G401 (cell line): ENCODE data around the gene VWA2. TPM values are rescaled to one million over a fixed set of nuclear protein-coding genes. Genes with fewer than 3 reads are reported as not detected.

Source experiments
- DNase-seq: peaks from one replicate; pipeline ENCODE4 v3.0.0-alpha.2; 2015; ENCODE audit warnings: low spot score
- in situ Hi-C: cut with HindIII; loops from 2 replicates; pipeline ENCODE4 v1.10.0; 2016; ENCODE audit warnings: low sequenced_read_pairs, mixed read lengths
- total RNA-seq: library from RNA; depleted of rRNA; stranded (reverse); fragments of >200 nt; shearing (Covaris generic); gene quantifications from 2 replicates; pipeline ENCODE4 v1.2.3, GENCODE V29; 2014; rRNA removed

Gene VWA2, protein sequence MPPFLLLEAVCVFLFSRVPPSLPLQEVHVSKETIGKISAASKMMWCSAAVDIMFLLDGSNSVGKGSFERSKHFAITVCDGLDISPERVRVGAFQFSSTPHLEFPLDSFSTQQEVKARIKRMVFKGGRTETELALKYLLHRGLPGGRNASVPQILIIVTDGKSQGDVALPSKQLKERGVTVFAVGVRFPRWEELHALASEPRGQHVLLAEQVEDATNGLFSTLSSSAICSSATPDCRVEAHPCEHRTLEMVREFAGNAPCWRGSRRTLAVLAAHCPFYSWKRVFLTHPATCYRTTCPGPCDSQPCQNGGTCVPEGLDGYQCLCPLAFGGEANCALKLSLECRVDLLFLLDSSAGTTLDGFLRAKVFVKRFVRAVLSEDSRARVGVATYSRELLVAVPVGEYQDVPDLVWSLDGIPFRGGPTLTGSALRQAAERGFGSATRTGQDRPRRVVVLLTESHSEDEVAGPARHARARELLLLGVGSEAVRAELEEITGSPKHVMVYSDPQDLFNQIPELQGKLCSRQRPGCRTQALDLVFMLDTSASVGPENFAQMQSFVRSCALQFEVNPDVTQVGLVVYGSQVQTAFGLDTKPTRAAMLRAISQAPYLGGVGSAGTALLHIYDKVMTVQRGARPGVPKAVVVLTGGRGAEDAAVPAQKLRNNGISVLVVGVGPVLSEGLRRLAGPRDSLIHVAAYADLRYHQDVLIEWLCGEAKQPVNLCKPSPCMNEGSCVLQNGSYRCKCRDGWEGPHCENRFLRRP
- total RNA-seq = not detected in 2 replicates

DNA sequence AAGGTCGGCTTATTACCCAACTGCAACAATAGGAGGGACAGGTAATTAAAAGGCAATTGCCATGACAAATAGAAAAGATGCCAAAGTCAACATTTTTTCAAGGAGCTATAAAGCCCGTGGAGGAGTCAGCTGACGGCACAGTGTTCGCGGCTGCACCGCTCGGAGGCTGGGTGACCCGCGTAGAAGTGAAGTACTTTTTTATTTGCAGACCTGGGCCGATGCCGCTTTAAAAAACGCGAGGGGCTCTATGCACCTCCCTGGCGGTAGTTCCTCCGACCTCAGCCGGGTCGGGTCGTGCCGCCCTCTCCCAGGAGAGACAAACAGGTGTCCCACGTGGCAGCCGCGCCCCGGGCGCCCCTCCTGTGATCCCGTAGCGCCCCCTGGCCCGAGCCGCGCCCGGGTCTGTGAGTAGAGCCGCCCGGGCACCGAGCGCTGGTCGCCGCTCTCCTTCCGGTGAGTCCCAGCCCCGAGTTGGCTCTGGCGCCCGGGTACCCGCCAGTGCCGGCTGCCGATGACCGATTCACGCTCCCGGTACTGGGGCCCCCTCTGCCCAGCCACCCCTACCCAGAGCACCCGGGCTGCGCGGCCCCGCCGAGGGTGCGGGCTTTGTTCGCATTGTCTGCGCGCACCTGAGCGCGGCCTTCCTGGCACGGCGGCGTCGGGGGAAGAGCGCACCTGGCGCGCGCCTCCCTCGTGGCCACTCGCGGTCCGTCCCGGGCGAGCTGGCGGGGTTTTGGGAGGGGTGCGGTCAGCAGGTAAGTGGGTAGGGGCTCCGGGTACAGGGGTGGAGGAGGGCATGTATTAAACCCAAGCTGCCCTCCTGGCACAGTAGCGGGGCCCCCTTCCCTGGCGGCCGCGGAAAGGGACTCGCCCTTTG lies at the start of gene VWA2:
VWA2 (plus strand) TSS at position 138 of the 877 bp plus-strand sequence. CDS start 9,460 bp downstream, outside the sequence.
- no peak for DNase-seq
- in situ Hi-C loops = no loop called here

- in situ Hi-C loops = no loop called here
- DNase-seq = no peak
Measured at GRCh38 chr10:114189700-114190099, 49.4 kb upstream of the VWA2 start.

- in situ Hi-C loops = no loop called here
- DNase-seq = no peak
Measured at GRCh38 chr10:114195079-114195478, 44.0 kb upstream of the VWA2 start.

DNA sequence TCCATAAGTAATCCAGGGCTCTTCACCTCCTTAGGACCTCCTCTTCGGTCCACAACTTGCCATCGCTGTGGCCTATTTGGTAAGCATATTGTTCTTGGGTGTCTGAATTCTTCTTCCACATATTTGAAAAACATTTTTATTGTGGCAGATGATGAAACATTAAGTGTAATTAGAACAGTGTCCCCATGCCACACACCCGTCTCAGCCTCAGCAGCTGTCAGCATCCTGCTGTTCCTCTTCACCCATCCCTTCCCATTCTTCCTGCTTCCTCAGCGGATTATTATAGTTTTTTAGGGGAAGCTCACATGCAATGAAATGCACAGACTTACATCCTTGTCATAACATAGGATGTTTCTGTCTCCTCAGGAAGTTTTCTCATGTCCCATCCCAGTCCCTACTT lies 39.8 kb upstream of the VWA2 start:
- in situ Hi-C loops = no loop called here
- DNase-seq = no peak

DNA sequence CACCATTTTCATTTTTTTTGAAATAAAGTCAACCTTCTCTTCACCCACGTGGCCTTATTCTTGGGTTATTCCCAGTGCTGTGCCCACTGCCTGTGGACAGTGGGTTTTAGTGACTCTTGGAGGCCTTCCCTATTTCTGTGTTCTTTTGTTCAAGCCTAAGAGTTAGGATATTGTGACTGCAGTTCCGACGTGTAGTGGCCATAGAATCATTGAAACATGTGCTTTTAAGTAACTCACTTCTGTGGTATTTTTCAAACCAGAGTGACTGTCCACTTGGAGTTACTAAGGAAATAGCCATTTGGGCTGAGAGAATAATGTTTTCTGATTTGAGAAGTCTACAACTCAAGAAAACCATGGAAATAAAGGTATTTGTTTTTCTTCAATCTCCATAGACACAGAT lies 36.2 kb upstream of the VWA2 start:
- in situ Hi-C loops = no loop called here
- no peak for DNase-seq

DNA sequence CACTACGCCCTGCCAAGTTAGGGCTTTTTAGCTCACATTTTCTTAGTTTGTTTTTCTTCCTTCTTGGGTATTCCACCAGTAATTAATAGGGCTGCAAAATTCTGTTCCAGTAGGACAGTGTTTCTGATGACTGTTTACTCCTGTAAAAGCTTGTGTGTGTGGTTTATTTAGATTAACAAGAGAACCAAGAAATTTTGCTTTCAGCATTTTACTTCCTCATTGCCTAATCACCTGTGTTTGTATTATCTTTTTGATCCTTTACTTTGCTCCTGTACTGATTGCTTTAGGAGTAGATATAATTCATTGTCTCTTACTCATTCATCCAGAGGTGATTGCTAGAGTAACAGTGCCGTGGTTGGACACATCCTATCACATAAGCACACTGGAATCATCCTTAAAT lies 32.2 kb upstream of the VWA2 start:
- DNase-seq = no peak
- in situ Hi-C loops = no loop called here

DNA sequence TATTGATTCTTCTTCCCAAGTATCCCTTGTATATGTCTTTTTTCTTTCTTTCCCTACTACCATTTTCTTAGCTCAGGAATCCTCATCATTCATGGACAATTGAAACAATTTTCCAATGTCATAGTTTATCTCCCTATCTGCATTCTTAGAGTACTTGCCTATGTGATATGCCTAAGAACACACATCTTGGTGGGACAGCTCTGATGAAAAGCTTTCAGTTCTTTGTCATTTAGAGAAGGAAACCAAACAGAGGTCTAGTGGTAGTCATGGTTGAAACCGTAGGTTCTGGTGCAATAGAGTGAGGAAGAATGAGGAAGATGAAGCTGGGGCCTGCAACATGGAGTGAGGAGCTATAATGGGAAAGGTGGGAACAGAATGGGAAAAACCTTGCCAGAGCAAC lies 31.7 kb upstream of the VWA2 start:
- no peak for DNase-seq
- in situ Hi-C loops = no loop called here

- DNase-seq = no peak
- in situ Hi-C loops = no loop called here
Measured at GRCh38 chr10:114208351-114208750, 30.7 kb upstream of the VWA2 start.

- DNase-seq = no peak
- in situ Hi-C loops = no loop called here
Measured at GRCh38 chr10:114212153-114212552, 26.9 kb upstream of the VWA2 start.

DNA sequence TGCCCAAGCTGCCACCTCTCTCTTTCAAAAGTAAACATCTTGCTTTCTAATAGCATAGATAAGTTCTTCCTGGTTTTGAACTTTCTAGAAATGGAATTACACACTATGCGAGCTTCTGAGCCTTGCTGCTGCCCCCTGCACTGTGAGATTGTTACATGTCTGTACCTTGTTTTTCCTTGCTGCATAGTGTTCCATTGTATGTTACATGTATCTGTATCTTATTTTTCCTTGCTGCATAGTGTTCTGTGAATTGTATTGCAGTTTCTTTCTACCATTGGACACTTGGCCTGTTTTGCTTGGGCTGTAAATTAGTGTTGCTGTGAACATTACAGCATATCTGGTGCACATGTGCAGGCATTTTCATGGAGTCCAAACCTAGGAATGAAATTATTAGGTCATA lies 24.0 kb upstream of the VWA2 start:
- no peak for DNase-seq
- in situ Hi-C loops = no loop called here

DNA sequence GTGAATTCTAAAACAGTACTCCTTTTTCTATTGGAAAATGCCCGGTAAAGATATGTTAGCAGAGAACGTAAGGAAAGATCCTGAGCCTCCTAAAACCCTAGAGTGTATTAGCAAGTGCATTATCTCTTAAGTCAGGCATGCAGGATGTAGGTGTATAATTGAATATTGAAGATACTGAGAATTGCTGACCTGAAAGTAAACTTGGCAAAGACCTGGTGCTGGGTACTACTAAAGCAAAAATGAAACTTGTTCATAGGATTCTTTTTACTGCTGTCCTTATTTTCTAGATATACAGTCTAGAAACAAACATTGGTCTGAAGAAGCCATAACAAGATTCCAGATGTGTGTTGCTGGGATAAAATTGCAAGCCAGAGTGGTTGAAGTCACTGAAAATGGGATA lies 18.8 kb upstream of the VWA2 start:
- DNase-seq = no peak
- in situ Hi-C loops = no loop called here

DNA sequence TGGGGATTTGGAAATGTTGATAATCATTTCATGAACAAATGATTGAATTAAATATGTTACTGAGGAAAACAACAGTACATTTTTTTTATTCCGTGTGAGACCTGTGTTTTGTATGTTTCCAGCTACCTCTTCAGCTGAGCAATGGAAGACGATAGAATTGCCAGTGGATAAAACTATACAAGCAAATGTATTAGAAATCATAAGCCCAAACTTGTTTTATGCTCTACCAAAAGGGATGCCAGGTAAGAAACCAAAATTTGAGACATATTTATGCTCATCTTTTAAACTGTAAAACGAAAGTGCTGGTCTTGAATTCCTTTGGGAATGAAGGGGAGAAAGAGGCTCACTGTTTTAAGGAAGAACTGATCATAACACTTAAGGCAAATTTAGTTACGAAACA lies 17.8 kb upstream of the VWA2 start:
- in situ Hi-C loops = no loop called here

DNA sequence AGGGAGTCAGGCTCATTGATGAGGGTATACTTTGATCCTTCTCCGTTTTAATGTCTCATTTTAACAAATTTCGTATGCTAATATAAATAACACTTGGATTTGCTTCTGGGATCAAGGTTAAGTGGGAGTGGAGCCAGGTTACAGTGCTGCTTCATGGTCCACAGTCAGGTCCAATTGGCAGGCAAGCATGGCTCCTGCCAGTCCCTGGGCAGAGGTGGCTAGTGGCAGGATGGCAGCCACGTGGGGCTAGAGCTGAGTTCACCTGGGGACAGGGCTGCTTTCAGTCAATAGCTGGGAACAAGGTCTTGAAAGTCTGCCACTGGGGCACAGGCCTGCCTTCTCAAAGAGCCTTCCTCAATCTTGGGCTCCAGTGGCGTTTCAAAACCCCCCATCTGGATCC lies 16.0 kb upstream of the VWA2 start:
- DNase-seq = no peak
- in situ Hi-C loops = no loop called here

More for the DNA sequence above, 17.8 kb upstream of the VWA2 start:
- DNase-seq = no peak

DNA sequence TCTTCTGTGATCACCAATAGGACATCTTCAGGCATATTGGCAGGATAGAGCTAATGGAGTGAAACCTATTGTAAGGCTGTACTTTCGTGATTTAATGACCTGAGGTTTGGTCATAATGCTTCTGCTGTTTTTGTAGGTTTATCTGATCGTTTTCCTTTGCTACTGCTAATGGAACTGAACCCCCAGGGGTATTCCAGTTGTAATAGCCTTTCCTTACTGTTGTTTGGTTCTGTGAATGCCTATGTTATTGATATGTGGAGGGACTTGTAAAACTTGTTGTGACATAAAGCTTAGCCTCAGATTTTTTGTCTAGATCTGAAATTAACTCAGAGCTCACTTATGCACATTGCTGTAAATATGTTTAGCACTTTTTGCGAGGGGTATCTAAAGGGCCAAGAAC lies 10.9 kb upstream of the VWA2 start:
- in situ Hi-C loops = no loop called here
- no peak for DNase-seq

DNA sequence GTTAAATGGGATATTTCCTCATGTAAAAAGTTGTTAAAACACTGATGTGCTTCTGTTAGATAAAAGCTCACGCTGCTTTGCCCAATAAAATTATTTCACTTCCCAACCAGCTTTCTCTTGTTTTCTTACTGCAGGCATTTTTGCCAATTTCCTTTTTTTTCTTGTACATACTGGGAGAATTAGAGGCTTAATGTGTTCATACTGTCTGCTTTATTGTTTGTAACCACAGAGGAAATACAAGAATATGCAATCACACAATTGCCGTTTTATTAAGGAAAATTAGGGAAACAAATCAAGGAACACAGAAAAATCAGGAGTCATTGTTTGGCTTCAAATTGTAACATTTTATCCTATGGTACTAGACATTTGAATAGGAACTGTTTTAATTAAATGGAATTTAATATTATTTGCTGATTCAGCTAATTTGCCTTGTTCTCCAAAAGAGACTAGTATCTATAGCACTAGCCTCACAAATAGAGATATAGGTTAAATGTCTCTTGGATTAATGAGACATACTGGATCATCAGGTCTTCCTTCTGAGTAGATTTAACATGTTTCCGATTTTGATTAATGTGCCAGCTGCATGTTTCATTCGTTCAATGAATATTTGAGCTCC lies 6.4 kb upstream of the VWA2 start:
- DNase-seq = no peak
- in situ Hi-C loops = no loop called here

DNA sequence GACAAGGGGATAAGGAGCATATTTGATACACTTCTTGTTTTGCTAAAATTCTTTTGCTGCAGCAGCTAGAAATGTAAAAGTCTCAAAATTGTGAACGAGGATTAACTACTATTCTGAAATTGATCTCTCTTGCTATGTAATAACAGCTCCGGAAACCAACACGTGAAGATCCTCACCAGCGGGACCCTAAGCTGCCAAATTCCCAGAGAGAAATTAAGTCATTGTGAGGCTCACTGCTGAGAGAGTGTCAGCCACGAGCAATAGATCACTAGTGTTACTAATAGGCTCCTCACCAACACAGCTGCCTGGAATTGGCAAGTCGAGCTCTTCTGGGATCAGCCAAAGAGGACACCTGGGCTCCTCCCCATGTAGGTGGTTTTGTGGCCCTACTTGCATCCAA lies 5.6 kb upstream of the VWA2 start:
- in situ Hi-C loops = no loop called here

DNA sequence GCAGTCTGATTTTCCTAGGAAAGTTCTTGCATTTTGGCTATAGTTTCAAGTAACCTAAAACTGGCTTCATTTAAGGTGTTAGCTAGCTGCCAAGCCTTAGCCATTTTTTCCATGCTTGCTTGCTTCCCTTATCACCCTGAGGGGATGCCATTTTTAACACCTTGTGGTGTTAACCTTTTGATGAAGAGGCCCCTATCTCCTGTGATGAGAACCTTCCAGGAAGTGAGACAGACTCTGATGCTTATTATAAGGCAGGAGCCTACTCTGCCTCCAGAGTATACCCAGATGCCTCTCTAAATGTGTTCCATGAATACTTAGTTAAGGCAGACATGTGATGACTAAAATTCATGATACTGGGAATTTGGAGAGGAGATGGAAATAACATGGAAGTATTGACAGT lies 4.9 kb upstream of the VWA2 start:
- no peak for DNase-seq
- in situ Hi-C loops = no loop called here

More for the DNA sequence above, 5.6 kb upstream of the VWA2 start:
- no peak for DNase-seq

DNA sequence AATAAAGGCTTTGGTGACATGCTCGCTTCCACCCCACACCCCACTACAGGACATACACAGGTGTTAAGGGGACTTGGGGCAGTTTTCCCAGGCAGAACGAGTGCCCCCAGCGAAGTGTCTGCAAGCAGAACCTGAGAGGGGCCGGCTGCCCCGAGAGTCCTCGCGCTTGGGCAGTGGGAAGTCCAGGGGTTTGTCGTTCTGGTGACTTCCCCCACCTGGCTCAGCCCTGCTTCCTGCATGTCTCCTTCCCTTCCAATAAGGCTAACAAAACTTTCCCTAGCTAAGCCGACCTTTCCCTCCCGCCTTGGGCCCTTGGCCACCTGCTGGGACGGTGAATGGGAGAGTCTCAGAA lies 916 bp downstream of the VWA2 start:
- no peak for DNase-seq
- in situ Hi-C loops = no loop called here

DNA sequence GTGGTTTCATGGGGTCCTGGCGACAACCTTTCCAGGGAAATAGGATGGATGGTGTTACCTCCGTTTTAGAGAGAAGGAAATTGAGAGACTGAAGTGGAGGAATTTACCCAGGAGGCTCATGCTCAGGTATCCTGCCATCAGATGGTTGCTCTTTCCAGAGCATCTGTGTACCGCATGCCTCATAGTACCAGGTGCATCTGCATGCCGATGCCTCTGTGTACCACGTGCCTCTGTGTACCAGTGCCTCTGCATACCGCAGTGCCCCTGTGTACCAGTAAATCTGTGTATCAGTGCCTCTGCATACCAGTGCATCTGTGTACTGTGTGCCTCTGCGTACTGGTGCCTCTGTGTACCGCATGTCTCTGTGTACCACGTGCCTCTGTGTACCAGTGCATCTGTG lies 3.2 kb downstream of the VWA2 start:
- DNase-seq = no peak

More for the DNA sequence above, 3.2 kb downstream of the VWA2 start:
- in situ Hi-C loops = no loop called here
